K562 treated with DMSO at 1 percent for 48 hours (cell line): ENCODE measurements around the gene SLC35G6. TPM values are rescaled to one million over a fixed set of nuclear protein-coding genes. Genes with fewer than 3 reads are reported as not detected.

Experiments used
- total RNA-seq: library from RNA; unstranded; fragments of 300-600 nt; gene quantifications from 2 replicates; pipeline ENCODE4 v1.2.3, GENCODE V29; 2022; ENCODE audit warnings: low replicate concordance; ENCODE audit errors: extremely low read depth

SLC35G6 gene
- total RNA-seq, result not detected in 2 replicates

DNA sequence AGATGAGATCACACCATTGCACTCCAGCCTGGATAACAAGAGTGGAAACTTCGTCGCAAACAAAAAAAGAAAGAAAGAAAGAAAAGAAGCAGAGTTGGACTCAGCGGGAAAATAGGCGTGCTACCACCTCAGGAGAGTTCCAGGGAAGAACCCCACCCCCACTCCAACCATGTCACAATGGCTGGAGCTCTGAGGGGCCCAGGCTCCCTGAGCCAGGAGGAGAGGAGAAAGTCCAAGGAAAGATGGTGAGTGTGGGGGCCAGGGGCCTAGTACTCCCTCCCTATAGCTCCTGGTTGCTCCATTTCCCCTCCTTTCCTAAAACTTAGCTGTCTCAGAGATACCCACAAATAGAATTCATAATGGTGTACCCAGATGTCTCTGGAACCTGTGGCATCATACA lies at the start of gene SLC35G6:
Gene SLC35G6, plus strand, starts transcription at position 172 of the 400 bp plus-strand sequence. Its CDS starts 71 bp downstream, at position 243.

GRCh38 chr17:7439462-7440112 lies 41.7 kb upstream of the SLC35G6 start, which contains the start of gene FGF11:
Gene FGF11 (plus strand): TSS chr17:7439512. CDS start chr17:7439621, 109 bp downstream.

GRCh38 chr17:7444682-7445618 lies 36.3 kb upstream of the SLC35G6 start, which contains the start of gene CHRNB1:
Gene CHRNB1 (plus strand): TSS chr17:7445061. CDS start chr17:7445128, 67 bp downstream.

GRCh38 chr17:7479213-7480088 lies 1.8 kb upstream of the SLC35G6 start, which contains the start of gene ZBTB4:
Gene ZBTB4 (minus strand): TSS chr17:7479631. CDS start chr17:7466801, 12,830 bp downstream.

DNA sequence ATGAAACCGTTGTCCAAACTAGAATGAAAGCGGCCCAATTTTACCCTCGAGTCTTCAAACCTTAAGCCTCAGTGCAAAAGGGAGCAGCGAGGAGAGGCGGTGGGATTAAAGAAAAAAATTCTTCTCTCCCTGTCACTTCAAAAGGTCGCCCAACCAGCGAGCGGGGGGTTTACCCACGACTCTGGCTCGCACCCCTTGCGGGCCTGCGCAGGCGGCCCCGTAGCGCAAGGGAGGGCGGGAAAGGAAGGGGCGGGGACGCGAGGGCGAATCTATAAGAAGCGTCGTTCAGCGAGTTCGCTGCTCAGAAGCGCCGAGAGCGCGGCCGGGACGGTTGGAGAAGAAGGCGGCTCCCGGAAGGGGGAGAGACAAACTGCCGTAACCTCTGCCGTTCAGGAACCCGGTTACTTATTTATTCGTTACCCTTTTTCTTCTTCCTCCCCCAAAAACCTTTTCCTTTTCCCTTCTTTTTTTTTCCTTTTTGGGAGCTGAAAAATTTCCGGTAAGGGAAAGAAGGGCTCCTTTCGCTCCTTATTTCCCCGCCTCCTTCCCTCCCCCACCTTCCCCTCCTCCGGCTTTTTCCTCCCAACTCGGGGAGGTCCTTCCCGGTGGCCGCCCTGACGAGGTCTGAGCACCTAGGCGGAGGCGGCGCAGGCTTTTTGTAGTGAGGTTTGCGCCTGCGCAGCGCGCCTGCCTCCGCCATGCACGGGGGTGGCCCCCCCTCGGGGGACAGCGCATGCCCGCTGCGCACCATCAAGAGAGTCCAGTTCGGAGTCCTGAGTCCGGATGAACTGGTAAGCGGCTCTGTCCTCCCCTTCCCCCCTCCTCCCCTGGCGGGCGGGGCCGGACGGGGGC lies 3.0 kb downstream of the SLC35G6 start, which contains the start of gene POLR2A:
Gene POLR2A, plus strand, starts transcription at position 300 of the 852 bp plus-strand sequence.

Other genes with a start within 250 kb of the SLC35G6 start
- gene DVL2, start 246.9 kb upstream of the SLC35G6 start, total RNA-seq, result not detected in 2 replicates
- not detected in 2 replicates for gene PHF23, start 242.0 kb upstream of the SLC35G6 start, total RNA-seq
- gene GABARAP, start 239.0 kb upstream of the SLC35G6 start, total RNA-seq, result not detected in 2 replicates
- not detected in 2 replicates for gene CTDNEP1, start 229.7 kb upstream of the SLC35G6 start, total RNA-seq
- not detected in 2 replicates for gene ELP5, start 229.2 kb upstream of the SLC35G6 start, total RNA-seq
- not detected in 2 replicates for gene CLDN7, start 219.0 kb upstream of the SLC35G6 start, total RNA-seq
- gene SLC2A4, start 199.7 kb upstream of the SLC35G6 start, total RNA-seq, result not detected in 2 replicates
- not detected in 2 replicates for gene YBX2, start 186.8 kb upstream of the SLC35G6 start, total RNA-seq
- 875 TPM in 1 of 2 replicates, not detected in the other for gene EIF5A, start 173.8 kb upstream of the SLC35G6 start, total RNA-seq
- not detected in 2 replicates for gene GPS2, start 166.1 kb upstream of the SLC35G6 start, total RNA-seq
- not detected in 2 replicates for gene NEURL4, start 152.1 kb upstream of the SLC35G6 start, total RNA-seq
- gene ACAP1, start 144.9 kb upstream of the SLC35G6 start, total RNA-seq, result not detected in 2 replicates
- gene KCTD11, start 129.3 kb upstream of the SLC35G6 start, total RNA-seq, result not detected in 2 replicates
- not detected in 2 replicates for gene TMEM95, start 126.3 kb upstream of the SLC35G6 start, total RNA-seq
- not detected in 2 replicates for gene TNK1, start 100.4 kb upstream of the SLC35G6 start, total RNA-seq
- not detected in 2 replicates for gene PLSCR3, start 86.9 kb upstream of the SLC35G6 start, total RNA-seq
- gene TMEM256, start 77.3 kb upstream of the SLC35G6 start, total RNA-seq, result not detected in 2 replicates
- gene NLGN2, start 73.6 kb upstream of the SLC35G6 start, total RNA-seq, result not detected in 2 replicates
- not detected in 2 replicates for gene SPEM1, start 61.1 kb upstream of the SLC35G6 start, total RNA-seq
- gene SPEM2, start 55.8 kb upstream of the SLC35G6 start, total RNA-seq, result not detected in 2 replicates
- gene SPEM3, start 52.6 kb upstream of the SLC35G6 start, total RNA-seq, result not detected in 2 replicates
- gene TMEM102, start 46.0 kb upstream of the SLC35G6 start, total RNA-seq, result not detected in 2 replicates
- not detected in 2 replicates for gene FGF11, start 41.9 kb upstream of the SLC35G6 start, total RNA-seq
- not detected in 2 replicates for gene CHRNB1, start 36.4 kb upstream of the SLC35G6 start, total RNA-seq
- not detected in 2 replicates for gene ZBTB4, start 1.8 kb upstream of the SLC35G6 start, total RNA-seq
- gene POLR2A, start 2.9 kb downstream of the SLC35G6 start, total RNA-seq, result 83.6 TPM in 1 of 2 replicates, not detected in the other
- gene TNFSF12, start 67.6 kb downstream of the SLC35G6 start, total RNA-seq, result not detected in 2 replicates
- gene TNFSF13, start 77.3 kb downstream of the SLC35G6 start, total RNA-seq, result not detected in 2 replicates
- not detected in 2 replicates for gene SENP3, start 80.5 kb downstream of the SLC35G6 start, total RNA-seq
- not detected in 2 replicates for gene CD68, start 98.2 kb downstream of the SLC35G6 start, total RNA-seq
- not detected in 2 replicates for gene MPDU1, start 102.4 kb downstream of the SLC35G6 start, total RNA-seq
- gene SOX15, start 108.6 kb downstream of the SLC35G6 start, total RNA-seq, result not detected in 2 replicates
- not detected in 2 replicates for gene FXR2, start 133.5 kb downstream of the SLC35G6 start, total RNA-seq
- gene SAT2, start 146.4 kb downstream of the SLC35G6 start, total RNA-seq, result not detected in 2 replicates
- not detected in 2 replicates for gene SHBG, start 148.7 kb downstream of the SLC35G6 start, total RNA-seq
- not detected in 2 replicates for gene ATP1B2, start 169.5 kb downstream of the SLC35G6 start, total RNA-seq
- gene TP53, start 206.0 kb downstream of the SLC35G6 start, total RNA-seq, result not detected in 2 replicates
- gene WRAP53, start 207.0 kb downstream of the SLC35G6 start, total RNA-seq, result not detected in 2 replicates
- not detected in 2 replicates for gene EFNB3, start 223.8 kb downstream of the SLC35G6 start, total RNA-seq
- not detected in 2 replicates for gene DNAH2, start 236.3 kb downstream of the SLC35G6 start, total RNA-seq